PC-9 (cell line): ENCODE data around the gene PROK2.

Experiments
- CTCF ChIP-seq: fragments of 200-600 bp; sonication (generic); conservative IDR thresholded peaks from 2 replicates; pipeline ENCODE4 v1.6.1; 2017; ENCODE audit warnings: mixed run types, antibody characterized with exemption, mild to moderate bottlenecking, moderate library complexity
- EZH2 ChIP-seq: fragments of 200-600 bp; sonication (generic); IDR thresholded peaks from 2 replicates; pipeline ENCODE4 v1.8.0; 2017; ENCODE audit warnings: antibody characterized with exemption, low read depth

GRCh38 chr3:71771126-71771525, 13.8 kb downstream of the PROK2 start:
- no peak for TF ChIP-seq CTCF
- TF ChIP-seq EZH2 = no peak
